IMR-90 (cell line): Measurements from ENCODE around the gene EPS8.

Experiments used
- BHLHE40 ChIP-seq: fragments of 150-350 bp; IDR thresholded peaks from 2 replicates; pipeline ENCODE4 v1.6.1; 2016; ENCODE audit warnings: mild to moderate bottlenecking, low read depth, low read length
- CEBPB ChIP-seq: IDR thresholded peaks from 2 replicates; pipeline ENCODE4 v1.6.1; 2012; ENCODE audit warnings: low read depth, low read length, improper control_type of control experiment
- MAFK ChIP-seq: IDR thresholded peaks from 2 replicates; pipeline ENCODE4 v1.6.1; 2012; ENCODE audit warnings: low read depth, low read length, improper control_type of control experiment
- NFE2L2 ChIP-seq: fragments of 150-350 bp; IDR thresholded peaks from 2 replicates; pipeline ENCODE4 v1.6.1; 2016; ENCODE audit warnings: low read depth, mild to moderate bottlenecking, low read length
- POLR2A ChIP-seq: IDR thresholded peaks from 2 replicates; pipeline ENCODE4 v1.6.1; 2012; ENCODE audit warnings: mild to moderate bottlenecking, low read depth, low read length
- RAD21 ChIP-seq: IDR thresholded peaks from 2 replicates; pipeline ENCODE4 v1.6.1; 2012; ENCODE audit warnings: low read length, improper control_type of control experiment
- TF ChIP-seq, protein P1 (sequence below): conservative IDR thresholded peaks from 2 replicates; pipeline ENCODE4 v1.5.1; 2012; ENCODE audit warnings: mild to moderate bottlenecking, low read depth, low read length, improper control_type of control experiment
- TF ChIP-seq, protein P2 (sequence below): fragments of 150-350 bp; IDR thresholded peaks from 2 replicates; pipeline ENCODE4 v1.6.1; 2017; ENCODE audit warnings: mild to moderate bottlenecking, antibody characterized with exemption, low read length, low read depth
- TF ChIP-seq, protein P3 (sequence below): fragments of 150-350 bp; IDR thresholded peaks from 2 replicates; pipeline ENCODE4 v1.6.1; 2016; ENCODE audit warnings: low read depth, mild to moderate bottlenecking, low read length, moderate library complexity, borderline replicate concordance

DNA sequence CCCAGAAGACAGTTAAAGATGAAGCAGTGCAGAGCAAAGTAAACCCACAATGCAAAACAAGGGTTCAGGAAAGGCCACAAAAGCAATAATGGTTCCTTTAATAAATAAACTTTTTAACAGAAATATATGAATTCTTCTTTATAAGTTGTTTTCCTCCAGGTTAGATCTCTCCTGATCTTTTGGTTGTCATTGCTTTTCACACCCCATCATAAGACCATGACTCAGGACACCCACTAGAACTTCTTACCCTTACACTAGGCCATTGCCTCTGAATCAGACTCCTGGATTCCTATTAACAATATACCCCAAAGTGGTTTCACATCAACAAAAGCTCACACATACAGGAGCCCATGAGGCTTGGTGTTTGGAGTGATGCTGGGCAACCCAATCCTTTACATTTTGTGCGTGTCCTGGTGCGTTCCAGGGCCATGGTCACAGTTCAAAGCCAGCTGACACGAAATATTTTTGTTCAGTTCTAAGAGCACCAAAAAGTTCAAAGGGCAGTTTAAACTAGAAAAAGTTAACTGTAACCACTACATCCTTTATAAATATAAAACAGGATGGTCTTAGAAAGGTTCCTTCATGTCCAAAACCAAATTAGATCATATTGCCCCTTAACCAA lies 187.0 kb downstream of the EPS8 start:
- TF ChIP-seq POLR2A, result no peak
- TF ChIP-seq, protein P1, sequence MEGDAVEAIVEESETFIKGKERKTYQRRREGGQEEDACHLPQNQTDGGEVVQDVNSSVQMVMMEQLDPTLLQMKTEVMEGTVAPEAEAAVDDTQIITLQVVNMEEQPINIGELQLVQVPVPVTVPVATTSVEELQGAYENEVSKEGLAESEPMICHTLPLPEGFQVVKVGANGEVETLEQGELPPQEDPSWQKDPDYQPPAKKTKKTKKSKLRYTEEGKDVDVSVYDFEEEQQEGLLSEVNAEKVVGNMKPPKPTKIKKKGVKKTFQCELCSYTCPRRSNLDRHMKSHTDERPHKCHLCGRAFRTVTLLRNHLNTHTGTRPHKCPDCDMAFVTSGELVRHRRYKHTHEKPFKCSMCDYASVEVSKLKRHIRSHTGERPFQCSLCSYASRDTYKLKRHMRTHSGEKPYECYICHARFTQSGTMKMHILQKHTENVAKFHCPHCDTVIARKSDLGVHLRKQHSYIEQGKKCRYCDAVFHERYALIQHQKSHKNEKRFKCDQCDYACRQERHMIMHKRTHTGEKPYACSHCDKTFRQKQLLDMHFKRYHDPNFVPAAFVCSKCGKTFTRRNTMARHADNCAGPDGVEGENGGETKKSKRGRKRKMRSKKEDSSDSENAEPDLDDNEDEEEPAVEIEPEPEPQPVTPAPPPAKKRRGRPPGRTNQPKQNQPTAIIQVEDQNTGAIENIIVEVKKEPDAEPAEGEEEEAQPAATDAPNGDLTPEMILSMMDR, result no peak
- no peak for TF ChIP-seq CEBPB
- no peak for TF ChIP-seq RAD21
- TF ChIP-seq, protein P2, sequence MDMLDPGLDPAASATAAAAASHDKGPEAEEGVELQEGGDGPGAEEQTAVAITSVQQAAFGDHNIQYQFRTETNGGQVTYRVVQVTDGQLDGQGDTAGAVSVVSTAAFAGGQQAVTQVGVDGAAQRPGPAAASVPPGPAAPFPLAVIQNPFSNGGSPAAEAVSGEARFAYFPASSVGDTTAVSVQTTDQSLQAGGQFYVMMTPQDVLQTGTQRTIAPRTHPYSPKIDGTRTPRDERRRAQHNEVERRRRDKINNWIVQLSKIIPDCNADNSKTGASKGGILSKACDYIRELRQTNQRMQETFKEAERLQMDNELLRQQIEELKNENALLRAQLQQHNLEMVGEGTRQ, result no peak
- TF ChIP-seq MAFK, result no peak
- TF ChIP-seq NFE2L2, result no peak
- TF ChIP-seq, protein P3, sequence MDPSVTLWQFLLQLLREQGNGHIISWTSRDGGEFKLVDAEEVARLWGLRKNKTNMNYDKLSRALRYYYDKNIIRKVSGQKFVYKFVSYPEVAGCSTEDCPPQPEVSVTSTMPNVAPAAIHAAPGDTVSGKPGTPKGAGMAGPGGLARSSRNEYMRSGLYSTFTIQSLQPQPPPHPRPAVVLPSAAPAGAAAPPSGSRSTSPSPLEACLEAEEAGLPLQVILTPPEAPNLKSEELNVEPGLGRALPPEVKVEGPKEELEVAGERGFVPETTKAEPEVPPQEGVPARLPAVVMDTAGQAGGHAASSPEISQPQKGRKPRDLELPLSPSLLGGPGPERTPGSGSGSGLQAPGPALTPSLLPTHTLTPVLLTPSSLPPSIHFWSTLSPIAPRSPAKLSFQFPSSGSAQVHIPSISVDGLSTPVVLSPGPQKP, result no peak
- no peak for TF ChIP-seq BHLHE40
